HepG2 (cell line): Measurements from ENCODE around the gene RHOV. TPM values are rescaled to one million over a fixed set of nuclear protein-coding genes. Genes with fewer than 3 reads are reported as not detected.
A peak's percentile ranks its signal among the peaks of the same experiment; 100 is the strongest.

Source experiments
- ATAC-seq: fragments of 200-7000 bp; cut with Tn5 transposase; 3 replicates; pipeline ENCODE4 v1.9.1; 2020; ENCODE audit warnings: mild to moderate bottlenecking, moderate library complexity
- BruUV-seq: library from RNA; stranded (reverse); fragments of 400-500 nt; replicated peaks from 2 replicates; lab custom pipeline; 2021; lab: Mats Ljungman, UMichigan
- CTCF ChIA-PET: fragments of 300-600 bp; formaldehyde crosslinking; extraction: SDS; loops from one replicate; lab custom pipeline; 2021; ENCODE audit warnings: low total read pairs, inconsistent platforms, low intra/inter-chr PET ratio; lab: Yijun Ruan, JAX
- POLR2A ChIA-PET: fragments of 350-600 bp; sonication (Branson Sonifier 250); formaldehyde crosslinking; loops from one replicate; lab custom pipeline; 2020; ENCODE audit warnings: antibody characterized with exemption, inconsistent platforms; lab: Yijun Ruan, JAX
- DNase-seq: peaks from one replicate; pipeline ENCODE4 v3.0.0-alpha.2; 2015; ENCODE audit warnings: low spot score
- FAIRE-seq: peaks from 3 replicates; lab custom pipeline; 2011; peaks lifted over from hg19 to GRCh38; lab: Jason Lieb, UNC
- H2AFZ ChIP-seq: one replicate; pipeline ENCODE4 v1.6.1; 2011; ENCODE audit warnings: low read length, inconsistent platforms
- H3K27ac ChIP-seq: fragments of 300-600 bp; 3 replicates; pipeline ENCODE4 v1.8.0; 2011; ENCODE audit warnings: mixed run types, mild to moderate bottlenecking, mixed read lengths, low read length, inconsistent platforms; ENCODE audit not compliant: insufficient read depth; ENCODE audit errors: extremely low read length
- H3K27me3 ChIP-seq, 2 experiments: fragments of 200-600 bp in 1 of 2; 2 replicates in 1 of 2; 3 replicates in 1 of 2; pipeline versions ENCODE4 v1.6.0 to v1.8.0; 2011; ENCODE audit warnings: low read length in 2 of 2, mild to moderate bottlenecking in 2 of 2, moderate library complexity in 2 of 2, inconsistent platforms in 1 of 2; ENCODE audit not compliant: insufficient read depth in 2 of 2, control insufficient read depth in 1 of 2
- H3K36me3 ChIP-seq, 2 experiments: fragments of 200-600 bp in 1 of 2; replicated peaks in 1 of 2; 2 replicates in 1 of 2; 3 replicates in 1 of 2; pipeline versions ENCODE4 v1.5.1 to v1.8.0; 2011; ENCODE audit warnings: low read length in 2 of 2, inconsistent platforms in 1 of 2; ENCODE audit not compliant: insufficient read depth in 2 of 2, control insufficient read depth in 1 of 2
- H3K4me1 ChIP-seq: 2 replicates; pipeline ENCODE4 v1.5.1; 2012; ENCODE audit warnings: low read length, inconsistent platforms; ENCODE audit not compliant: insufficient read depth
- H3K4me2 ChIP-seq: 2 replicates; pipeline ENCODE4 v1.6.0; 2011; ENCODE audit warnings: low read depth, low read length, inconsistent platforms
- H3K4me3 ChIP-seq, 3 experiments: fragments of 200-600 bp in 1 of 3; sonication (generic), shearing (Covaris generic) in 1 of 3; replicated peaks in 1 of 3; 2 replicates each; pipeline ENCODE4 v1.5.1; 2011 to 2016; ENCODE audit warnings: low read length in 3 of 3, inconsistent platforms in 2 of 3, low read depth in 2 of 3, mild to moderate bottlenecking in 2 of 3, control low read depth in 1 of 3, mixed read lengths in 1 of 3; ENCODE audit not compliant: insufficient read depth in 1 of 3
- H3K79me2 ChIP-seq: one replicate; pipeline ENCODE4 v1.6.1; 2011; ENCODE audit warnings: low read length, inconsistent platforms; ENCODE audit not compliant: insufficient read depth
- H3K9ac ChIP-seq: 2 replicates; pipeline ENCODE4 v1.6.0; 2011; ENCODE audit warnings: mild to moderate bottlenecking, low read depth, low read length, inconsistent platforms; ENCODE audit not compliant: insufficient read depth
- H3K9me3 ChIP-seq: 2 replicates; pipeline ENCODE4 v1.5.1; 2012; ENCODE audit warnings: mild to moderate bottlenecking, low read length
- H4K20me1 ChIP-seq: 2 replicates; pipeline ENCODE4 v1.6.0; 2011; ENCODE audit warnings: inconsistent platforms, mild to moderate bottlenecking, low read length, moderate library complexity; ENCODE audit not compliant: insufficient read depth
- ATF4 ChIP-seq, 2 experiments: fragments of 450-650 bp in 1 of 2; sonication (generic) in 1 of 2; formaldehyde crosslinking; IDR thresholded peaks; 2 replicates each; pipeline versions ENCODE4 v1.5.0 to v1.8.0; 2020 to 2022; ENCODE audit warnings: mild to moderate bottlenecking in 1 of 2, missing genetic modification reagents in 1 of 2
- CCDC6 ChIP-seq: sonication (generic); formaldehyde crosslinking; IDR thresholded peaks from 2 replicates; pipeline ENCODE4 v1.8.1; 2022; ENCODE audit warnings: mild to moderate bottlenecking, missing genetic modification reagents, moderate library complexity
- GATAD2A ChIP-seq: IDR thresholded peaks from 2 replicates; pipeline ENCODE4 v1.6.1; 2016
- ONECUT2 ChIP-seq: sonication (generic); formaldehyde crosslinking; IDR thresholded peaks from 2 replicates; pipeline ENCODE4 v1.4.0; 2020; ENCODE audit warnings: missing genetic modification reagents
- ZNF30 ChIP-seq: sonication (generic); formaldehyde crosslinking; IDR thresholded peaks from 2 replicates; pipeline ENCODE4 v1.5.0; 2020; ENCODE audit warnings: mild to moderate bottlenecking, missing genetic modification reagents
- ZNF441 ChIP-seq: sonication (generic); formaldehyde crosslinking; IDR thresholded peaks from 2 replicates; pipeline ENCODE4 v1.7.0; 2021; ENCODE audit warnings: missing genetic modification reagents, borderline replicate concordance
- WGBS: methylation state at CpG from one replicate; pipeline ENCODE4 v1.1.6; 2017; ENCODE audit warnings: low lambda C conversion rate; 5-methylcytosine and 5-hydroxymethylcytosine counted together
- in situ Hi-C: cut with HindIII; loops from 2 replicates; pipeline ENCODE4 v1.10.0; 2017; ENCODE audit warnings: low pct_unique_long_range_greater_than_20kb; ENCODE audit not compliant: extremely low pct_ligation_motif_present
- intact Hi-C: fragments of 100-400 bp; cut with micrococcal nuclease; formaldehyde crosslinking; loops from one replicate; pipeline ENCODE4 v1.10.0; 2022; ENCODE audit not compliant: unreplicated experiment
- polyA plus RNA-seq, 8 experiments: library from polyadenylated mRNA; depleted of rRNA in 3 of 8; stranded (reverse) in 7 of 8; unstranded in 1 of 8; fragments of >200 nt; fragmentation: Illumina TruSeq in 4 of 8; extraction: Trizol in 4 of 8; gene quantifications; 2 replicates each; pipeline versions ENCODE4 v1.2.1 to v1.2.3, GENCODE V29; 2011 to 2016; ENCODE audit warnings: low read depth in 4 of 8, missing spikeins in 1 of 8, mixed read lengths in 1 of 8; ENCODE audit not compliant: insufficient read depth in 1 of 8
- total RNA-seq, 5 experiments: library from RNA; depleted of rRNA; stranded (reverse); fragments of >200 nt; fragmentation: Illumina TruSeq; extraction: Trizol; gene quantifications; 2 replicates each; pipeline ENCODE4 v1.2.3, GENCODE V29; 2016; ENCODE audit warnings: low read depth in 1 of 5
- TF ChIP-seq, protein P1 (sequence below): sonication (generic); formaldehyde crosslinking; IDR thresholded peaks from 2 replicates; pipeline ENCODE4 v1.4.0; 2020; ENCODE audit warnings: missing genetic modification reagents
- TF ChIP-seq, protein P2 (sequence below): IDR thresholded peaks from 2 replicates; pipeline ENCODE4 v1.6.1; 2016

Gene RHOV
- total and polyA plus RNA-seq, 2 of the 13 experiments (the other 11 are each of a cell fraction or from before 2014, with no cell fraction given) = 0.17 to 0.18 TPM

DNA sequence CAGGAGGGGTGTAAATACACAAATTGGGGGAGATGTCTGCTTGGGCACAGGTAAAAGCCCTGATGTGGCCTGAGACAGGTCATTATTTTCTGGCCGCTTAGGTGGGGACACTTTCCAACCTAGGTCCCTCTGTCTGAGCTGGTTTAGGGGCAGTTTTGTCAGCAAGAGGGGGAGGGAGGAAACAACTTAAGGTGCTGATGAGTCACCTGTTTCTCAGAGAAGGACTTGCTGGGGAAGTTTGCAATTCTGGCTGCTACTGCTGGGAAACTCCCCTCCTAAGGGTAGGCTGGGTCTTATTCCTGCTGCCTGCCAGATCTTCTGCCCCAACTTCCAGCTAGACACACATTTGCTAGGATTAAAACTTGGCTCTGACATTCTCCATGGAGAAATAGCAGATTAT lies 4.8 kb upstream of the RHOV start (continued):
- TF ChIP-seq, protein P1, sequence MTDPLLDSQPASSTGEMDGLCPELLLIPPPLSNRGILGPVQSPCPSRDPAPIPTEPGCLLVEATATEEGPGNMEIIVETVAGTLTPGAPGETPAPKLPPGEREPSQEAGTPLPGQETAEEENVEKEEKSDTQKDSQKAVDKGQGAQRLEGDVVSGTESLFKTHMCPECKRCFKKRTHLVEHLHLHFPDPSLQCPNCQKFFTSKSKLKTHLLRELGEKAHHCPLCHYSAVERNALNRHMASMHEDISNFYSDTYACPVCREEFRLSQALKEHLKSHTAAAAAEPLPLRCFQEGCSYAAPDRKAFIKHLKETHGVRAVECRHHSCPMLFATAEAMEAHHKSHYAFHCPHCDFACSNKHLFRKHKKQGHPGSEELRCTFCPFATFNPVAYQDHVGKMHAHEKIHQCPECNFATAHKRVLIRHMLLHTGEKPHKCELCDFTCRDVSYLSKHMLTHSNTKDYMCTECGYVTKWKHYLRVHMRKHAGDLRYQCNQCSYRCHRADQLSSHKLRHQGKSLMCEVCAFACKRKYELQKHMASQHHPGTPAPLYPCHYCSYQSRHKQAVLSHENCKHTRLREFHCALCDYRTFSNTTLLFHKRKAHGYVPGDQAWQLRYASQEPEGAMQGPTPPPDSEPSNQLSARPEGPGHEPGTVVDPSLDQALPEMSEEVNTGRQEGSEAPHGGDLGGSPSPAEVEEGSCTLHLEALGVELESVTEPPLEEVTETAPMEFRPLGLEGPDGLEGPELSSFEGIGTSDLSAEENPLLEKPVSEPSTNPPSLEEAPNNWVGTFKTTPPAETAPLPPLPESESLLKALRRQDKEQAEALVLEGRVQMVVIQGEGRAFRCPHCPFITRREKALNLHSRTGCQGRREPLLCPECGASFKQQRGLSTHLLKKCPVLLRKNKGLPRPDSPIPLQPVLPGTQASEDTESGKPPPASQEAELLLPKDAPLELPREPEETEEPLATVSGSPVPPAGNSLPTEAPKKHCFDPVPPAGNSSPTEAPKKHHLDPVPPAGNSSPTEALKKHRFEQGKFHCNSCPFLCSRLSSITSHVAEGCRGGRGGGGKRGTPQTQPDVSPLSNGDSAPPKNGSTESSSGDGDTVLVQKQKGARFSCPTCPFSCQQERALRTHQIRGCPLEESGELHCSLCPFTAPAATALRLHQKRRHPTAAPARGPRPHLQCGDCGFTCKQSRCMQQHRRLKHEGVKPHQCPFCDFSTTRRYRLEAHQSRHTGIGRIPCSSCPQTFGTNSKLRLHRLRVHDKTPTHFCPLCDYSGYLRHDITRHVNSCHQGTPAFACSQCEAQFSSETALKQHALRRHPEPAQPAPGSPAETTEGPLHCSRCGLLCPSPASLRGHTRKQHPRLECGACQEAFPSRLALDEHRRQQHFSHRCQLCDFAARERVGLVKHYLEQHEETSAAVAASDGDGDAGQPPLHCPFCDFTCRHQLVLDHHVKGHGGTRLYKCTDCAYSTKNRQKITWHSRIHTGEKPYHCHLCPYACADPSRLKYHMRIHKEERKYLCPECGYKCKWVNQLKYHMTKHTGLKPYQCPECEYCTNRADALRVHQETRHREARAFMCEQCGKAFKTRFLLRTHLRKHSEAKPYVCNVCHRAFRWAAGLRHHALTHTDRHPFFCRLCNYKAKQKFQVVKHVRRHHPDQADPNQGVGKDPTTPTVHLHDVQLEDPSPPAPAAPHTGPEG (CRISPR knock-in tag) = no peak
- no peak for TF ChIP-seq GATAD2A (CRISPR knock-in tag)
- no peak for TF ChIP-seq ZNF30 (CRISPR knock-in tag)
- TF ChIP-seq ONECUT2 (CRISPR knock-in tag) = no peak
- TF ChIP-seq, protein P2, sequence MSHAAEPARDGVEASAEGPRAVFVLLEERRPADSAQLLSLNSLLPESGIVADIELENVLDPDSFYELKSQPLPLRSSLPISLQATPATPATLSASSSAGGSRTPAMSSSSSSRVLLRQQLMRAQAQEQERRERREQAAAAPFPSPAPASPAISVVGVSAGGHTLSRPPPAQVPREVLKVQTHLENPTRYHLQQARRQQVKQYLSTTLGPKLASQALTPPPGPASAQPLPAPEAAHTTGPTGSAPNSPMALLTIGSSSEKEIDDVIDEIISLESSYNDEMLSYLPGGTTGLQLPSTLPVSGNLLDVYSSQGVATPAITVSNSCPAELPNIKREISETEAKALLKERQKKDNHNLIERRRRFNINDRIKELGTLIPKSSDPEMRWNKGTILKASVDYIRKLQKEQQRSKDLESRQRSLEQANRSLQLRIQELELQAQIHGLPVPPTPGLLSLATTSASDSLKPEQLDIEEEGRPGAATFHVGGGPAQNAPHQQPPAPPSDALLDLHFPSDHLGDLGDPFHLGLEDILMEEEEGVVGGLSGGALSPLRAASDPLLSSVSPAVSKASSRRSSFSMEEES (CRISPR knock-in tag) = no peak

GRCh38 chr15:40877694-40878093 lies 3.7 kb upstream of the RHOV start:
- peaks cover 0 to 10% of the 10 kb centered on the region in 2 experiments; a peak in 2 of 5 replicates for H3K27me3 ChIP-seq
- H3K9me3 ChIP-seq = no peaks in the 10 kb centered on the region
- DNase-seq = no peak
- H3K36me3 ChIP-seq = no peaks in the 10 kb centered on the region
- no peak overlapping the region for H3K4me3 ChIP-seq
- intact Hi-C loops (no loop called here), in situ Hi-C loops (no loop called here)
- no peak overlapping the region for H3K9ac ChIP-seq
- no peaks in the 10 kb centered on the region for H4K20me1 ChIP-seq
- no TSS peak for BruUV-seq
- peaks cover 14% of the 10 kb centered on the region for H3K4me1 ChIP-seq
- H3K27ac ChIP-seq = no peak overlapping the region
- ATAC-seq = no peak
- TF ChIP-seq CCDC6 (CRISPR knock-in tag) (no peak), ZNF441 (CRISPR knock-in tag) (0 out of 2 replicates have a peak, but pooled peaks have one; percentile 29), ATF4 (CRISPR knock-in tag; IDR thresholded peaks at IDR 0.05) (no peak)
- FAIRE-seq = no peak
- no peaks in the 10 kb centered on the region for H3K79me2 ChIP-seq
- ChIA-PET CTCF (no interaction called here), POLR2A (interaction anchor here (0.8 kb wide), 1 partner anchor 13 kb away, joined by 3 read pairs; no protein-coding TSS in a partner anchor)
- H3K4me2 ChIP-seq = no peak overlapping the region
- WGBS = 0% methylated on average over 2 of the region's 2 CpGs
- no peak overlapping the region for H2AFZ ChIP-seq
